HTR-8/SVneo (cell line): ENCODE data around the gene CCDC28B.

Source experiments
- DNase-seq: peaks from one replicate; pipeline ENCODE4 v3.0.0; 2011; ENCODE audit warnings: low spot score, mixed read lengths; ENCODE audit not compliant: insufficient read length
- FAIRE-seq: peaks from 2 replicates; lab custom pipeline; 2011; peaks lifted over from hg19 to GRCh38; lab: Jason Lieb, UNC

Gene CCDC28B

DNA sequence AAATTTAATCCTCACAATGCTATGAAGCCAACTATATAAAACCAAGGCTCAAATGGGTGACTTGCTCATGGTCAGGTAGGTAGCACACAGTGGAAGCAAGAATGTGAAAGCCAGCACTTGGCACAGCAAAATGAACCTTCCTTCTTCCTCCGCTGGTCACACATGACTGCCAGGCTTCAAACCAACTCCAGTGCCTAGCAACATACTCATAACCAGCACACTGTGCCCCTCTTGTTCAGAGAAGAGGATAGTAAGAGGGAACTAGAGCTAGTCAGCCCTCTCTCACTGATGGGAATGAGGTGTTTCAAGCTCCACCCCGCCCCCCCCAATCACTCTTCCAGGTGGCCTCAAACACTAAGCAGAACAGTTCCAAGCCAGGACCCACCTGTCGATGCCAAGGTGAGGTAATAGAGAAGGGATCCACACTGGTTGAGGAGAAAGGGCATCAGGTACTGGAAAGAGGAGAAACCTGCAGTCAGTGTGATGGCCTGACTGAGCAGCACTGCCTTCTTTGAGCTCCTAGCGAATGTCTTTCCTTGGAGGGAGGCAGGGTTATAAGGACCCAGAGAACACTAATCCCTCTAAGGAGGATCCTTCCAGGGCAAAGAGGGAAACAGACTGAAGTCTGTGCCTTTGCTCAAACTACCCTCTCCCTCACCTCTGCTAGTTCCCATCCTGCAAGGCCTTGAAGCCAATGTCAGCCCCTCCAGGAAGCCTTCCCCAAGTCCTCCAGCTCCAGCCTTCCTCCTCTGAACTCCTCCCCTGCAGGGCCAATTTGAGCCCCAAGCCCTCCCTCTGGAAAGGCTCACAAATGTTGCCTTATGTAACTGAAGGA lies 20.6 kb downstream of the CCDC28B start:
- FAIRE-seq, result no peak
- no peak for DNase-seq

DNA sequence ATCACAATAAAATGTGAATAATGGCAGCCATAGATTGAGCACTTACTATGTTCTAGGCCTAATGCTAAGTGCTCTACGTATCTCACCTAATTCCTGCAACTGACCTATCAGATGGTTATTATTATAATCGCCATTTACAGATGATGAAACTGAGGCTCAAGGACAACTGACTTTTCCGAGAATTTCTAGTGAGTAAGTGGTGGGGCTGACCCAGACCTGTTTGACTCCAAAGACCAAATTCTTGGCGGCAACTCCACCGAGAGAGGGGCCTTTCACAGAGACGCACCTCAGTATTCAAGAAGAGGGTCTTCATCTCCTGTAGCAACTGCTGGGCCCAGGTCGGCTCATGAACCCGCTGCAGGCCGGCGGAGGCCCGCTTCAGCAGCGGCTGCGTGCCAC lies 21.2 kb downstream of the CCDC28B start:
- FAIRE-seq (no peak), DNase-seq (no peak)

DNA sequence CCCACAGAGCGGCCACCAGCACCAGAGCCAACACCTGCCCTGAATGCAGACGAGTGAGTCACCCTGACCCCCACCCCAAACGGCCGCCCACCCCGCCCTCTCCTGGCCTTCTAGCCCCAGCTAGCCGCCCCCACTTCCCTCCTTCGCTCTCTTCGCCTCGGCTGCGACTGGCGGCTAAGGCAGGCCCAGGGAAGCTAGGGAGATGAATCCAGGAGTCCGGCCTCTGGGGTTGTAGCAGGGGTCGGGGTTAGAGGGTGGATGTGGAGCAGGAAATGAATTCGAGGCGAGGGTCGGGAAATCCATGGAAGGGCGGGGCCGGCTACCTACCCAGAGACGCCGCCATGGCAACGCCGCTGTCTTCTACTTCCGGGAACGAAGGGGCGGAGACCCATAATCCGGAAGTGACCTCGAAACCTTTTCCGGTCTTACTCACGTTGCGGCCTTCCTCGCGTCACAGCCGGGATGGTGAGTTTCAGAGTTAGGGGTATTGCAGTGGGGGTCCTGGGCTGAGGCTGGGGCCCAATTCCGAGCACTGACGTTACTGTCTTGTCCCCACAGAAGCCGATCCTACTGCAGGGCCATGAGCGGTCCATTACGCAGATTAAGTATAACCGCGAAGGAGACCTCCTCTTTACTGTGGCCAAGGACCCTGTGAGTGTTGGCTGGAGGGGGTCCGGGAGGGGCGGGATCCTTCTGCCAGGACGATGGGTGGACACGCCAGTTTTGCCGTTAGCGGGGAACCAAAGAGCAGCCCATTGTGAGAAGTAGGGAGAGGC lies 21.8 kb downstream of the CCDC28B start, which contains the start of the genes EIF3I and TMEM234:
EIF3I (plus strand) TSS at position 428 of the 776 bp plus-strand sequence; CDS start at position 463, 35 bp downstream.
TMEM234 (minus strand) TSS at position 374 of the 776 bp plus-strand sequence; CDS start at position 343, 31 bp downstream.
- DNase-seq (peak; percentile 88), FAIRE-seq (peak; percentile 36)

DNA sequence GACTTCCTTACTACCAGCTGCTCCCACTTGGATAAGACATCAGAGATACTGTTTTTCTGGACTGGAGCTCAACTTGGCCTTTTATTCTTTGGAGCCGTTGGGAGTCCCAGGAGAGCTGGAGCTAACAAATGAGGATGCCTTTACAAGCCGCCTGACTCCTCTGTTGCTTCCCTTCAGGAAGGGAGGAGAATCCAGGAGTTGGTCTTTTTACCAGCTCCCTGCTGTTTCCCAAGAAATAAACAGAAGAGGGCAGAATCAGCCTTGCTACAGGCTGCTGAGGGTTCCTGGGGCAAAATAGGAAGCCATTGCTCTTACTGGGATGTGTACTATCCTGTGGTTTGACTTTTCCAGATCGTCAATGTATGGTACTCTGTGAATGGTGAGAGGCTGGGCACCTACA lies 23.3 kb downstream of the CCDC28B start:
- no peak for DNase-seq
- FAIRE-seq, result no peak

DNA sequence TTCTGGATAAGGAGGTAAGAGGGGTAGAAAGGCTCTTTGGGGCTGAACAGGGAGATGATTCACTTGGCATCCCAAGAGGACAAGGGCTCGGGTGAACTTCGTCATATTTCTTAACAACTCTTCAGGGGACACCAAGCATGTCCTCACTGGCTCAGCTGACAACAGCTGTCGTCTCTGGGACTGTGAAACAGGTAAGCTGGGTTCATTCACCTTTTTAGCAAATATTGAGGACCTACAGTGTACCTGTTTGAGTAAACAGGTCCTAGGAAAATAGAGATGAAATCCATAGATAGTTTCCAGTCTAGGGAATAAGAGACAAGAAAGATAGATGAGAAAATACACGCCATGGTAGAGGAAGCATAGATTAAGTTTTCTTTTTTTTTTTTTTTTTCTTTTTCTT lies 23.9 kb downstream of the CCDC28B start:
- no peak for DNase-seq
- no peak for FAIRE-seq

DNA sequence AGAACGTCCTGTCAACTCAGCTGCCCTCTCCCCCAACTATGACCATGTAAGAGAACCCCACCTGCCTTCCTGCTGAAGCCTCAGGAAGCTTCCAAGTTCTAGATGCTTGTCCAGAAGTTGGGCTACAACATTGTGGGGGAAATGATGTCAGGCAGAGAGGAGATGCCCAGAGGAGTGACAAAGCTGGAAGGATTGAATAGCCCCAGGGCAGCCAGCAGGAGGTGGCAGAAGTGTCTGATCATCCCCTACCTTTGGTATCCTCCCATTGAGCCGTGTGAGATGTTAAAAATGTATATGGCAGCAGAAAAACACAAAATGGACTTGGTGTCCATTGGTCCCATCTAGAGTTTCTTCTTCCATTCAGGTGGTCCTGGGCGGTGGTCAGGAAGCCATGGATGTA lies 28.4 kb downstream of the CCDC28B start:
- FAIRE-seq (no peak), DNase-seq (no peak)

DNA sequence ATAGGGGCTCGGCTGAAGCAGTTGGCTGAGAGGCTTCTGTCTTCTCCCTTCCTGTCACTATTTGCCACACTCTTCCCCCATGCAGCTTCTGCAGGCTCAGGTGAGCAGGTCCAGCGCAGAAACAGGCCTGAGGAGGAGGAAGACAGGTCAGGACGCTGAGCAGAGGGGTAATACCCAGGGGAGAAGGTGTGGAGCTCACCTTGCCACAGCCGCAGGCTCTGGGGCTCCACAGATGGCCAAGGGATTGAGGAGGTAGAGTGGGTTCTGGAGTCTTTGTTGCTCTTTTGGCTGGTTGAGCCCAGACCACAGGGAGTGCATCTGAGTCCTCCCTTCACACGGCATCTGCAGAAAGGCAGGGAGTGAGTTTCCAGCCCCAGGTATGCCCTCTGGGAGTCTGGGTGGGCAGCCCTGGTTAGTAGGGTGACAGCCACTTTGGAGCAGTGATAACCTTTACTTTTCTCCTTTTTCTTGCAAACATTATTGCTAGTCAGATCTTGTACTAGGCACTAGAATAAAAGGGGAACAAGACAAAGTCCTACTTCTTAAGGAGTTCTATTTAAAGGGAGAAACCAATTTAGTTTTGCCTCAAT lies 31.5 kb downstream of the CCDC28B start:
- DNase-seq, result no peak
- no peak for FAIRE-seq

DNA sequence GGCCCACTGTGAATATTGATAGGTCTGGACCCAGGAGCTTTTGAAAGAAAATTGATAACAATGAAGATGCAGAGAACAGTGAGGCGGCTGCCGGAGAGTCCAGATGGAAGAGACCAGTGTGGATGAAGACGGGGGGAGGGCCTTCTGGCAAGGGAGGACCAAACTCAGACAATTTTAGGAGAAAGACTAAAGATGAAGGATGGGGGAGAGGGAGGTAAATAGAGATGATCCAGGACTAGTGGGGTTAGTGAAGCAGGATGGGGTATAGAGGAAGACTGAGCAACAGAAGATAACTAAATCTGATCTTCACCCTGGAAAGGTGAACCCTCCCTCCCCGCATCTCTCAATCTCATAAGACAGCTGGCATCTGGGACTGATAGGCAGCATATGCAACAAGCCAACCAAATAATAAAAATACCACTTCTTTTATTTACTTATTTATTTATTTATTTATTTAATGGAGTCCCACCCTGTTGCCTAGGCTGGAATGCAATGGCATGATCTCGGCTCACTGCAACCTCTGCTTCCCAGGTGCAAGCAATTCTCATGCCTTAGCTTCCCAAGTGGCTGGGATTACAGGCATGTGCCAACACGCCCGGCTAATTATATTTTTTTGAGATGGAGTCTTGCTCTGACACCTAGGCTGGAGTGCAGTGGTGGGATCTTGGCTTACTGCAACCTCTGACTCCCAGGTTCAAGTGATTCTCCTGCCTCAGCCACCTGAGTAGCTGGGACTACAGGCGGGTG lies 32.3 kb downstream of the CCDC28B start:
- FAIRE-seq (no peak), DNase-seq (no peak)

DNA sequence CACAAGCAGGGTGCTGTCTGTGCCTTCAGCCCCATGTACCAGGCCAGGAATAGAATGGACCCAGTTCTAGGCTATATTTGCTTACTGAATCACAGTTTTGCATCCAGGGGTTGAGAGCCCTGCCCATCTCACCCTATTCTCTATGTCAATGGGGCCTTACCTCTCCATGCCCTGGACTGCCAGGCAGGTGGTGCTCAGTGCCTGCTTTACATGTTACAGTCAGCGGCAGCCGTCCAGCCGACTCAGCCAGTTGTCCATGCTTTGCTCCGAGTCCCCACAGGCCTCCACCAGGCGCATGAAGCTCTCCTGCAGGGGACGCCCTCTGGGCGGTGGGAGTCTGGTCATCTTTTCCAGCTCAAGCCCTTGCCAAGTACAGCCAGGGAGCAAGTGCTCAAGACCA lies 34.4 kb downstream of the CCDC28B start:
- no peak for FAIRE-seq
- no peak for DNase-seq

DNA sequence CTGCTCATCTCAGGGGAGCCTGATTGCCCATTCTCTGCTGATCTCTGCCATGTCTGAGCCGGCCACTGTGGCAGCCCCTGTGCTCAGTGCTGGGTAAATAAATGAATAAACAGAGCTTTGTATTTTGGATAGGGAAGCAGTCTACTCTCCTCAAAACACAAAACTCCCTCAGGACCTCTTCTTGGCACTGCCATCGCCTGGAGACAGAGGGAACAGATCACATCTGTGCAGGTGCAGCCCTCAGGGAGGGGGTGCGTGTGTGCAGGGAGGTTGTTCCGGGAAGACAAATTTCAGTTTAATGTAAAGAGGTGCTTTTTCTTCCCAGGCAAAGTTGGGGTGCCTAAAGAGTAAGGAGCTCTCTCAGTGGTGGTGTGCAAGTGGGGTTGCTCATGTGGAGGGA lies 38.9 kb downstream of the CCDC28B start:
- no peak for DNase-seq
- FAIRE-seq, result no peak

DNA sequence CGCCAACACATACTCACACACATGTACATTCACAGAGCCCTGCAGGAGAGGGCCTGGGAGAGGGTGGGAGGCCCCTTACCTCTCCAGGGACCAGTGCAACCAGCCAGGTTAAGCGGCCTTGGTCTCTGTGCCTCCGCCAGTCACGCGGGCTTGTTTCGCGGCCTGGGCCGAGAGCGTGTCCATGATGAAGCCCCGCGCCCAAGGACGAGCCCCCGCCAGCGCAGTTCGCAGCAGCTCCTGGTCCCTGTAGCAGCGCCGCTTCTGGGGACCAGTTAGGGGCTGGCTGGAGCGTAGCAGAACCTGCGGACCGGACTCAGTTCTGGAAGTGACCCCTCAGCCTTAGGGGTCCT lies 39.4 kb downstream of the CCDC28B start:
- FAIRE-seq (no peak), DNase-seq (no peak)

DNA sequence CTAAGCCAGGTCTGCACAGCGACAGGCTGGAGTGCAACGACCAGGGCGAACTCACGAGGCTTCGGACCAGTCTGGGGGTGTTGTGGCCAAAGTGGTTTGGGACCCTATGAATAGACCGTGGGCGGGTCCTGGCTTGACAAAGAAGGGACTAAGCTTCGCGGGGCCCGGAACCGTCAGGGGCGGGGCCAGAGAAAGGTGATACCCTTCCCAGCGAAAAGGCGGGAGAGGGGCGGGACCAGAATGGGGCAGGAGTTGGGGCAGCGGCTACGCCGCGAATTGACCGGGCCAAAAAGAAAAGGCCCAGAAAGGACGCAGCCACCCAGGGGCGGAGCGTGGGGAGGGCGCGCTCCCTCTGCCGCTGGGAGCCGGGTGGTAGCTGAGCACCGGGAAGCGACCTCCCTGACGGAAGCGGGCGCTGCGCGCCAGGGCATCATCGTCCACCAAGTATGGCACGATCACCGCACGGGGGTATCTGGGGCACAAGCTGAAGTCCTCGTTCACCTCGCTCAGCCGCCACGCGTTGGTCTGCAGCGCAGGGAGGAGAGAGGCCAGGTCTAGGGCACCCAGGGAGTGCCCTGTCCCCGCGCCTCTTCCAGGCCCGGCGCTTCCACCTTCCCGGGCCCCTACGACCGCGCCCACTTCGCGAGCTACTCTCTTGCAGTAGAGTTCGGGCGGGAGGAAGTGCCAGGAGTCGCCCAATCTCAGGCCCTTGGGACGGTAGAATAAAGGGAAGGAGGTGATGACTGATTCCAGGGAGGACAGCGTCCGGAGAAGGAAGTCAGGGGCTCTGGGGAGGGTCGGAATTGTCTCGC lies 40.0 kb downstream of the CCDC28B start:
- no peak for DNase-seq
- FAIRE-seq, result no peak

DNA sequence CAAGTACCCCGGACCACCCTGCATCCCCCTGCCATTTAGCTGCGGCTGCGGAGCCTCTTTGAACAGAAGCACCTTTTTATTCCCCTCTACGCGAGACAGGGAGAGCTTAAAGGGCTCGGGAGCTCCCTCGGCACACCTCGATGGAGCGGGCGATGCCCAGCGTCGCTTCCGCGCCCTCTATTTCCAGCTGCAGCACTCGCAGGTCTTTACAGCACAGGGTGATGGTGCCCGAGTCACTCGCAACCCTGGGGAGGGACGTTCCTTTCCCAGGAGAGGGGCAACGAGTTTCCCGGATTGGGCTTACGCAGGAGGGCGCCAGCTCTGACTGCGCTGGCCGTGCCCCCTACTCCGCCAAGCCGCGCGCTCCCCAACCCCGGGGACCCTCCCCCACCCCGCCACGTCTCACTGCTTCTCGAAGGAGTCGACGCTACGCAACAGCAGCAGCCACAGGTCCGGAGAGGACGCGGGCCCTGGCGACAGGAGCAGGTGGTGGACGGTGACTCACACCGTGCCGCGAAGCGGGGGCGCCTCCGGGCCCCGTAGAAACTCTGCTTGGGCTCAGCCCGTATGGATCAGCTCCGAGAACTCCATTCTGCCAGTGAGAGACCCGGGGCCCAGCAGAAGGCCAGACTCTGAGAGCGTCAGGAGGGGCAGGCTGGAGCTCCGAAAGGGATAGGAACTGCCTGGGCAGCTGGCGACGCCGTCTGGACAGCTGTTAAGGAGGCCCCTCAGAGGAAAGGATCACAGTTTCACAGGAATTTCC lies 40.8 kb downstream of the CCDC28B start:
- FAIRE-seq (no peak), DNase-seq (no peak)

DNA sequence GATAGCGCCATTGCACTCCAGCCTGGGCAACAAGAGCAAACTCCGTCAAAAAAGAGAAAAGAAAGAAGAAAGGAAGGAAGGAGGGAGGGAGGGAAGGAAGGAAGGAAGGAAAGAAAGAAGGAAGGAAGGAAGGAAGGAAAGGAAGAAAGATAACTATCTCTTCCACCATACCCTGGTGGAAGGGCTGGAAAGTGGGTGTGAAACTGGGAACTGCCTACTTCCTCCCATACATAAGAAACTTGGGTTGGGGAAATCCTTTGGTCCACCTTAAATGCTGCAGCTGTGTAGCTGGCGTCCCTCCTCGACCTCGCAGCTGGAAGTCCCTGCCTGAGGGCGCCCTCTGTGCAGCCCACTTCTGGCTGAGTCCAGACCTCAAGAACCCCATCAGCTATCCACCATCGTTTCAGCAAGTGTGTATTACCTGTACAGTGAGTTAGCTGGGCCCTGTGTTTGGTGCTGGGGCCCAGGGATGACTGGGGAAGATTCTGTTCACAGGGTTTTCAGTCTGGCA lies 42.0 kb downstream of the CCDC28B start:
- no peak for FAIRE-seq
- no peak for DNase-seq

DNA sequence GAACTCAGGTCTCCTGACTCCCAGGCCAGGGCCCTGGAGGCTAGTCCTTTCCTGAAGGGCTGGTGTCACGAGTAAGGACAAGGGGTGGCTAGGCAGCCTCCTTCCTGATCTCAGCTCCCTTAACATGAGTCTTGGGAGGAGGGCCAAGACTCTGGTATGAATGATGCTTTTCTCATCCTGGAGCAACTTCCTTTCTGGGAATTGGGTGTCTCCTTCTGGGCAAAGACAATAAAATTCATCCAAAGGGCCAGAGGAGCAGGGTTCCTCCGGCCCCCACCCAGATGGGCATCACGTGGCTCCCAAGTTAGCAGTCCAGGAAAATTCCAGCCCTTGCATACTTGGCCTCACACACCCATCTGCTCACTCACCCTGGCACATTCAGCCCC lies 46.5 kb downstream of the CCDC28B start, which contains the start of gene FAM167B:
FAM167B (plus strand) TSS at position 335 of the 386 bp plus-strand sequence. CDS start 200 bp downstream, outside the sequence.
- DNase-seq (peak; percentile 53), FAIRE-seq (no peak)

DNA sequence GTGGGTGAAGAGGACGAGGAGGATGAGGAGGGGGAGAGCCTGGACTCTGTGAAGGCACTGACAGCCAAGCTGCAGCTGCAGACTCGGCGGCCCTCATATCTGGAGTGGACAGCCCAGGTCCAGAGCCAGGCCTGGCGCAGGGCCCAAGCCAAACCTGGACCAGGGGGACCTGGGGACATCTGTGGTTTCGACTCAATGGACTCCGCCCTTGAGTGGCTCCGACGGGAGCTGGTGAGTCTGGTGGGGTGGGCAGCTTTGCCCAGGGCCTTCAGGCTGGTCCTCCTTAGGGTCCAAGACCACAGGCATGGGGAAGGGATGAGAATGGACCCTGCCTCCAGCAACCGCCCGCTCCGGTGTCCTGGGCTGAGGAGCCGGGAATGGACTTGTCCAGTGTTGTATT lies 47.1 kb downstream of the CCDC28B start:
- DNase-seq (no peak), FAIRE-seq (no peak)

DNA sequence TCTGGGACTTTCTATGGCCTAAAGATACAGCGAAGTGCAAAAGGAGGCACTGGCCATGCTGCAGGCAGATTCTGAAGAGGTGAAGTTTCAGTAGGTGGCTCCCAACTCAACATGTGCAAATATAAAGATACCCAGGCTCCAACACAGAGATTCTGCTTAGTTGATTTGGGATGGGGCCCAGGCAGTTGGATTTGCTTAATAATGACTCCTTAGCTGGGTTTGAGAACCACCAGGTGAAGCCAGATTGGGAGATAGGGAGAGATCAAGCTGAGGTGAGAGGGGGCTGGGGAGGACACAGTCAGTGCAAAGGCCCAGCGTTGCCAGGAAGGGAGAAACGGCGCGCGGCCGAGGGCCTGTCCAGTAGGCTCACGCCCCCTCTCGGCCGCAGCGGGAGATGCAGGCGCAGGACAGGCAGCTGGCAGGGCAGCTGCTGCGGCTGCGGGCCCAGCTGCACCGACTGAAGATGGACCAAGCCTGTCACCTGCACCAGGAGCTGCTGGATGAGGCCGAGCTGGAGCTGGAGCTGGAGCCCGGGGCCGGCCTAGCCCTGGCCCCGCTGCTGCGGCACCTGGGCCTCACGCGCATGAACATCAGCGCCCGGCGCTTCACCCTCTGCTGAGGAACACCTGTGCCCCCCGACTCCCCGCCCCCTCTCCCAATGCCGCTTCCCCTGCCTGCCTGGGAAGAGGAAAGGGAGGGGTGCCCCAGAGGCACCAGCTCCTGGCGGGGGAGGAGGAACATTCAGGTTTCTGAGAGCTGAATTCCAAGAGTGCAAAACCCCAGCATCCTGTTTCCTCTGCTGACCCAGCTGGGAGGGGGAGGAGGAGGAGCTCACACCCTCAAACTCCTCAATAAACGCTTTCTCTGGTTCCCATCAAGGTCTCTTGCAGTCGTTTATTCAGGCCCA lies 47.8 kb downstream of the CCDC28B start:
- FAIRE-seq (no peak), DNase-seq (peak; percentile 59)
